NOMO-1 (cell line): ENCODE results near the gene PRTN3.

Experiments
- DNase-seq, 2 experiments: peaks; one replicate each; lab custom pipeline; 2025; ENCODE audit not compliant: unreplicated experiment in 2 of 2; lab: John Stamatoyannopoulos, UW

PRTN3 gene

DNA sequence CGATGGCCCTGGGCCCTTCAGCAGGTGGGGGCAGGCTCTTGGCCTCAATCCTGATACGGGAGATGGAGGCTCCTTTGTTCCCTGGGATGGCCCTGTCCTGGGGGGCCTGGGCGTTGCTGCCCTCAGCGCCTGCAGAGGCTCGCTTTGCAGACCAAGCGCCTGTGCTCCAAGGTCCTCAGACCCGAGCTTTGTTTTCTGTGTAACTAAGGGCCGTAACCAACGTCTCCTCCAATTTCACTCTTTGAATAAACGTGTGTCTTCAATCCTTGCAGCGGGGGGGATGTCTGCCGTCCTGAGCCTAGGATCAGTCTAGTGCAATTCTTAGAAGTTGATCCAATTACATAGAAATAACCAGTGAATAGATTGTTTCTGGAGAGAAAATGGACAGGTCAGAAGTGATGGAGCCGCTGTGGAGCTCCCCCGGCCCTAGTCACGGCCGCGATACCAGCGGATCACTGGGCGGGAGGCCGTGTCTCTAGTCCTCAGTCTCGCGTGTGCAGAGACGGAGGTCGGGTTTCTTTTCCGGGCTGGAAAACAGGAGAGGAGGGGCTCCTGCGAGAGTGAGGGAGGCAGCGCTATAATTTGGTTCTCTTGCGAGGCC lies 38.2 kb upstream of the PRTN3 start:
- DNase-seq, result no peak

- no peak for DNase-seq
Observed at GRCh38 chr19:803099-803561, 37.7 kb upstream of the PRTN3 start.

GRCh38 chr19:803686-804418 lies 36.9 kb upstream of the PRTN3 start:
- no peak for DNase-seq

DNA sequence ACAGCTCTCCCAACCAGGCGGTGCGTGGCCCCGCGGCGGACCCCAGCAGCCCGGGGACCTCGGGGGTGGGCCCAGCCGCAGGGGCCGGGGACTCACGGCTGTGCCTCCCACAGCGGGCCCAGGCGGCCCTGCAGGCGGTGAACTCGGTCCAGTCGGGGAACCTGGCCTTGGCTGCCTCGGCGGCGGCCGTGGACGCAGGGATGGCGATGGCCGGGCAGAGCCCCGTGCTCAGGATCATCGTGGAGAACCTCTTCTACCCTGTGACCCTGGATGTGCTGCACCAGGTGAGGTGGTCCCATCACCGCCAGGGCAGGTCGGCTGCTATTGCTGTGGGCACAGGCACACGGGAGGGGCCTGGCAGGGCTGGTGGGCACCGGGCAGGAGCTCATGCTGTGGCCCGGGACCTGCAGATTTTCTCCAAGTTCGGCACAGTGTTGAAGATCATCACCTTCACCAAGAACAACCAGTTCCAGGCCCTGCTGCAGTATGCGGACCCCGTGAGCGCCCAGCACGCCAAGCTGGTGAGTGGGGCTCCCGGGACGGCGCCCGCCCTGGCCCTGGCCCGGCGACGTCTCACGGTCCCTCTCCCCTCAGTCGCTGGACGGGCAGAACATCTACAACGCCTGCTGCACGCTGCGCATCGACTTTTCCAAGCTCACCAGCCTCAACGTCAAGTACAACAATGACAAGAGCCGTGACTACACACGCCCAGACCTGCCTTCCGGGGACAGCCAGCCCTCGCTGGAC lies 36.2 kb upstream of the PRTN3 start:
- DNase-seq, result no peak

DNA sequence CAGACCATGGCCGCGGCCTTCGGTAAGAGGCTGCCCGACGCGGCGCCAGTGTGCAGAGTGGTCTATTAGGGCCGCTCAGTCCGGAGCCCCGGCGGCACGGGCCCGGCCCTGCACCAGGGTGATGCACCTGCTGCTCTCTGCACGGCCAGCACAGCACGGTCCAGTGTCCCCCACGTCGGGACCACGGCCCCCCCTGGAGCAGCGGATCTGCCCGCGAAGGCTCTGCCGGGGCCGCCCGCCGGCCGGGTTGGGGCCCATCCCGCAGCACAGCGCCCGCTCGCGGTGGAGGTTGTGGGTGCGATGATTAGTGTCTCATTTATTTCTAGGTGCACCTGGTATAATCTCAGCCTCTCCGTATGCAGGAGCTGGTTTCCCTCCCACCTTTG lies 35.6 kb upstream of the PRTN3 start:
- no peak for DNase-seq

DNA sequence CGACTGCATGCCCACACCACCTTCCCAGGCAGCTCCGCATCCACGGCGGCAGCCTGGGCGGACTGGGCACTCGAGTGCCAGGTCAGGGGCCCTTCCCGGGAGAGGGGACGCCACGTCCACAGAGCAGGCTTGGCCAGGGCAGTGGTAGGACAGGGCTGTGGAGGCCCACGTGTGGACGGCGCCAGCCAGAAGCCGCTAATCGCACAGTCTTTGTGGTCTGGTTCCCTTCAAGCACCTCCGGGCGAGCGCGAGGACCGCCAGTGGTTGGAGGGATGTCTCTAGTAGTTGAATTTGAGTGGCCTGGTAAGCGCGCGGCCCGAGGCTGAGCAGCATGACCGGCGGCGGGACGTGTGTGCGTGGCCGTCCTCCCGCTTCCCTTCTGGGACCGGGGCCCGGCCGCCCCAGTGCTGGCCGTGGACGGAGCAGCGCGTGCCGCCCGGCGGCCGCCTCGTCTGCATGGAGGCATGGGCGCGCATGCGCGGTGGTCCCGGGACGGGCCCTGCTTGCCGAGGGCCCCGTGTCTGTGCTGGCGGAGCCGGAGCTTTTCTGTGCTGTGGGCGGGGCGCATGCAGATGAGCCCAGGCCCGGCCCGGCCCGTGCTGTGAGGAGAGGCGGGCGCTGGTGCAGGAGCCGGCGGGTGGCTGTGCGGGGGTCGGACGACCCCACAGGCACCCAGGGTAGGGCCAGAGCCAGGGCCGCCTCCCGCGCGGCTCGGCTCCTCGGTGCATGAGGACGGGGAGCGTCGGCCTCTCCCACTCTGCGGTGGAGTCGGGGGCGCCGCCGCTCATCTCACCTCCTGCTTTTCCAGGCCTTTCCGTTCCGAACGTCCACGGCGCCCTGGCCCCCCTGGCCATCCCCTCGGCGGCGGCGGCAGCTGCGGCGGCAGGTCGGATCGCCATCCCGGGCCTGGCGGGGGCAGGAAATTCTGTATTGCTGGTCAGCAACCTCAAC lies 34.9 kb upstream of the PRTN3 start:
- DNase-seq, result no peak

GRCh38 chr19:806815-807421 lies 33.9 kb upstream of the PRTN3 start:
- DNase-seq, result no peak

GRCh38 chr19:807627-808422 lies 33.0 kb upstream of the PRTN3 start:
- no peak for DNase-seq

DNA sequence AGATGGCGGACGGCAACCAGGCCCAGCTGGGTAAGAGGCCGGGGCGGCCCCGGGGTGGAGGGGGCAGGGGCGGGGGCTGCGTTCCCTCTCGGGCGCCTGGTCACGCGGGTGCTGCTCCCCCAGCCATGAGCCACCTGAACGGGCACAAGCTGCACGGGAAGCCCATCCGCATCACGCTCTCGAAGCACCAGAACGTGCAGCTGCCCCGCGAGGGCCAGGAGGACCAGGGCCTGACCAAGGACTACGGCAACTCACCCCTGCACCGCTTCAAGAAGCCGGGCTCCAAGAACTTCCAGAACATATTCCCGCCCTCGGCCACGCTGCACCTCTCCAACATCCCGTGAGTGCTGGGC lies 32.4 kb upstream of the PRTN3 start:
- no peak for DNase-seq

- DNase-seq, result no peak
Observed at GRCh38 chr19:810077-810855, 30.5 kb upstream of the PRTN3 start.

DNA sequence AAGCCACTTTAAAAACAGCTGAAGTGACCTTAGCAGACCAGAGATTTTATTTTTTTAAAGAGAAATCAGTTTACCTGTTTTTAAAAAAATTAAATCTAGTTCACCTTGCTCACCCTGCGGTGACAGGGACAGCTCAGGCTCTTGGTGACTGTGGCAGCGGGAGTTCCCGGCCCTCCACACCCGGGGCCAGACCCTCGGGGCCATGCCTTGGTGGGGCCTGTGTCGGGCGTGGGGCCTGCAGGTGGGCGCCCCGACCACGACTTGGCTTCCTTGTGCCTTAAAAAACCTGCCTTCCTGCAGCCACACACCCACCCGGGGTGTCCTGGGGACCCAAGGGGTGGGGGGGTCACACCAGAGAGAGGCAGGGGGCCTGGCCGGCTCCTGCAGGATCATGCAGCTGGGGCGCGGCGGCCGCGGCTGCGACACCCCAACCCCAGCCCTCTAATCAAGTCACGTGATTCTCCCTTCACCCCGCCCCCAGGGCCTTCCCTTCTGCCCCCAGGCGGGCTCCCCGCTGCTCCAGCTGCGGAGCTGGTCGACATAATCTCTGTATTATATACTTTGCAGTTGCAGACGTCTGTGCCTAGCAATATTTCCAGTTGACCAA lies 29.8 kb upstream of the PRTN3 start:
- DNase-seq, result no peak

DNA sequence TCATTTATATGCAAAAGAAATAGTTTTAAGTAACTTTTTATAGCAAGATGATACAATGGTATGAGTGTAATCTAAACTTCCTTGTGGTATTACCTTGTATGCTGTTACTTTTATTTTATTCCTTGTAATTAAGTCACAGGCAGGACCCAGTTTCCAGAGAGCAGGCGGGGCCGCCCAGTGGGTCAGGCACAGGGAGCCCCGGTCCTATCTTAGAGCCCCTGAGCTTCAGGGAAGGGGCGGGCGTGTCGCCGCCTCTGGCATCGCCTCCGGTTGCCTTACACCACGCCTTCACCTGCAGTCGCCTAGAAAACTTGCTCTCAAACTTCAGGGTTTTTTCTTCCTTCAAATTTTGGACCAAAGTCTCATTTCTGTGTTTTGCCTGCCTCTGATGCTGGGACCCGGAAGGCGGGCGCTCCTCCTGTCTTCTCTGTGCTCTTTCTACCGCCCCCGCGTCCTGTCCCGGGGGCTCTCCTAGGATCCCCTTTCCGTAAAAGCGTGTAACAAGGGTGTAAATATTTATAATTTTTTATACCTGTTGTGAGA lies 29.2 kb upstream of the PRTN3 start:
- no peak for DNase-seq

- DNase-seq, result no peak
Observed at GRCh38 chr19:812049-812746, 28.6 kb upstream of the PRTN3 start.

DNA sequence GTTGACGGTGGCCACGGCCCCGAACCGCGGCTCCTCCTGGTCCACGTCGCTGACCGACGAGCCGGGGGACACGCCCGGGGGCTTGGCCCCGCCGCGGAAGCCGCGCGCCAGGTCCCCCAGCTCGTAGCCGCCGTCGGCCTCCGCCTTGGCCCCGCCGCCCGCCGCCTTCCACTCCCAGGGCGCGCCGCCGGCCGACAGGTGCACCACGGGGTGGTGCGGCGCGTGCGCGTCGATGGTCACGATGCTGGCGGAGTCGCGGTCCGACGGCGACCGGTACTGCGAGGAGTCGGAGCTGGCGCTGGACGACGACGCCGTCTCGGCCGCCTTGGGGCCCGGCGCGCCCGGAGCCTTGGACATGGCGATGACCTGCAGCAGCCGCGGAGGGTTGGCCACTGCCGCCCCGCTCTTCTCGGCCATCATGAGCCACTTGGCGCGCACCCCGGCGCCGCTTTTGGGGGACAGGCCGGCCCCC lies 28.0 kb upstream of the PRTN3 start:
- no peak for DNase-seq

GRCh38 chr19:813219-814151 lies 27.3 kb upstream of the PRTN3 start:
- no peak for DNase-seq
